ENCODE measurements around the gene MOGAT1. TPM values are rescaled to one million over a fixed set of nuclear protein-coding genes. Genes with fewer than 3 reads are reported as not detected.

The MOGAT1 gene
- polyA plus RNA-seq, 3 donors: 0.11 TPM; not detected in 2

- no peak overlapping the region for H3K4me3 Mint-ChIP-seq
- no peak overlapping the region for H3K4me3 ChIP-seq (replicated peaks in 1 of 3; ENCODE audit: low read depth in 2 of 3, low read length in 3 of 3)
- intact Hi-C loops (cut with micrococcal nuclease): no loop called here
- DNase-seq: no peak
- H3K9ac ChIP-seq (ENCODE audit: insufficient read depth, low read length, poor library complexity, severe bottlenecking): no peak overlapping the region
- H3K9me3 ChIP-seq (replicated peaks in 1 of 2; ENCODE audit: control insufficient read depth in 1 of 2, insufficient read depth in 1 of 2, low read length in 2 of 2): no peaks in the 10 kb centered on the region
- no peaks in the 10 kb centered on the region for H3K27me3 Mint-ChIP-seq (ENCODE audit: low read depth in 3 of 3)
- H3K9me3 Mint-ChIP-seq: no peaks in the 10 kb centered on the region
- peaks cover 41% of the 10 kb centered on the region for H3K4me1 Mint-ChIP-seq
- peaks cover 6% of the 10 kb centered on the region for H4K20me1 ChIP-seq (ENCODE audit: insufficient read depth, low read length)
- peaks cover 23 to 33% of the 10 kb centered on the region in 2 donors for H3K4me1 ChIP-seq (ENCODE audit: control insufficient read depth in 1 of 2, insufficient read depth in 2 of 2, low read length in 2 of 2)
- peaks cover 19 to 24% of the 10 kb centered on the region in 2 donors for H3K36me3 ChIP-seq (replicated peaks in 1 of 2; ENCODE audit: control insufficient read depth in 1 of 2, insufficient read depth in 2 of 2, low read length in 2 of 2)
- no peak overlapping the region for H2AFZ ChIP-seq (ENCODE audit: insufficient read depth, low read depth, low read length, poor library complexity, severe bottlenecking)
- H3K27ac ChIP-seq (ENCODE audit: low read depth in 1 of 2, low read length in 2 of 2): peak overlapping the region in 1 of 2 donors; percentile 22
- peaks cover 67% of the 10 kb centered on the region for H3K79me2 ChIP-seq (ENCODE audit: insufficient read depth, low read length)
- H3K27me3 ChIP-seq (ENCODE audit: control insufficient read depth in 2 of 2, insufficient read depth in 2 of 2, low read length in 2 of 2): no peaks in the 10 kb centered on the region
- peak overlapping the region in 2 of 7 donors; percentile 65 to 74 for H3K27ac Mint-ChIP-seq
- TF ChIP-seq CTCF (IDR thresholded peaks at IDR 0.05): no peak
- H3K36me3 Mint-ChIP-seq: peaks cover 15 to 19% of the 10 kb centered on the region in 2 donors
- no CpG with 5 or more reads among the region's 4 CpGs for WGBS (ENCODE audit: insufficient coverage)
- no peak overlapping the region for H3K4me2 ChIP-seq (replicated peaks; ENCODE audit: extremely low read depth, low read length, poor library complexity, severe bottlenecking)
Observed at GRCh38 chr2:222651718-222652418, 19.6 kb upstream of the MOGAT1 start.

- Histone ChIP-seq H3K36me3 (replicated peaks in 1 of 2; ENCODE audit: control insufficient read depth in 1 of 2, insufficient read depth in 2 of 2, low read length in 2 of 2) (peaks cover 11 to 16% of the 10 kb centered on the region in 2 donors), H3K4me2 (replicated peaks; ENCODE audit: extremely low read depth, low read length, poor library complexity, severe bottlenecking) (no peak overlapping the region), H3K4me3 (replicated peaks in 1 of 3; ENCODE audit: low read depth in 2 of 3, low read length in 3 of 3) (no peak overlapping the region), H3K9me3 (replicated peaks in 1 of 2; ENCODE audit: control insufficient read depth in 1 of 2, insufficient read depth in 1 of 2, low read length in 2 of 2) (no peaks in the 10 kb centered on the region), H3K9ac (ENCODE audit: insufficient read depth, low read length, poor library complexity, severe bottlenecking) (peak overlapping the region; percentile 28), H3K4me1 (ENCODE audit: control insufficient read depth in 1 of 2, insufficient read depth in 2 of 2, low read length in 2 of 2) (peaks cover 24 to 36% of the 10 kb centered on the region in 2 donors), H3K27ac (ENCODE audit: low read depth in 1 of 2, low read length in 2 of 2) (peak overlapping the region in 1 of 2 donors; percentile 22), H4K20me1 (ENCODE audit: insufficient read depth, low read length) (peaks cover 6% of the 10 kb centered on the region), H3K27me3 (ENCODE audit: control insufficient read depth in 2 of 2, insufficient read depth in 2 of 2, low read length in 2 of 2) (no peaks in the 10 kb centered on the region), H2AFZ (ENCODE audit: insufficient read depth, low read depth, low read length, poor library complexity, severe bottlenecking) (no peak overlapping the region), H3K79me2 (ENCODE audit: insufficient read depth, low read length) (peaks cover 67% of the 10 kb centered on the region)
- no peak for DNase-seq
- Mint-ChIP-seq H3K36me3 (peaks cover 9 to 11% of the 10 kb centered on the region in 2 donors), H3K9me3 (no peaks in the 10 kb centered on the region), H3K4me1 (peaks cover 44% of the 10 kb centered on the region), H3K27ac (peak overlapping the region in 3 of 7 donors; percentile 1 to 26 (median 5)), H3K27me3 (ENCODE audit: low read depth in 3 of 3) (no peaks in the 10 kb centered on the region), H3K4me3 (no peak overlapping the region)
- WGBS (ENCODE audit: insufficient coverage): 50% methylated on average over 2 of the region's 8 CpGs
- no peak for TF ChIP-seq CTCF (IDR thresholded peaks at IDR 0.05)
- intact Hi-C loops (cut with micrococcal nuclease): no loop called here
Observed at GRCh38 chr2:222652491-222653255, 18.8 kb upstream of the MOGAT1 start.
